GM12878 (cell line): ENCODE data around the gene SLC39A8. TPM values are rescaled to one million over a fixed set of nuclear protein-coding genes. Genes with fewer than 3 reads are reported as not detected.

Experiments
- ATAC-seq: fragments of 200-7000 bp; cut with Tn5 transposase; 3 replicates; pipeline ENCODE4 v1.9.1; 2020; ENCODE audit warnings: mild to moderate bottlenecking, moderate library complexity
- BruUV-seq: library from RNA; stranded (reverse); fragments of 400-500 nt; replicated peaks from 2 replicates; lab custom pipeline; 2021; lab: Mats Ljungman, UMichigan
- CTCF ChIA-PET: fragments of 300-600 bp; sonication (Branson Sonifier 250); formaldehyde crosslinking; extraction: SDS; loops from one replicate; lab custom pipeline; 2021; ENCODE audit warnings: inconsistent platforms; lab: Yijun Ruan, JAX
- POLR2A ChIA-PET: fragments of 350-600 bp; formaldehyde crosslinking; extraction: SDS; loops from one replicate; lab custom pipeline; 2021; ENCODE audit warnings: inconsistent platforms; lab: Charles Lee
- RAD21 ChIA-PET: fragments of 300-600 bp; sonication (Branson Sonifier 250); formaldehyde crosslinking; loops from one replicate; lab custom pipeline; 2023; ENCODE audit warnings: antibody characterized with exemption; ENCODE audit not compliant: unreplicated experiment; lab: Charles Lee
- SMC1A ChIA-PET: fragments of 300-600 bp; sonication (Branson Sonifier 250); formaldehyde crosslinking; loops from one replicate; lab custom pipeline; 2023; ENCODE audit not compliant: unreplicated experiment, uncharacterized antibody; lab: Charles Lee
- DNase-seq: peaks from one replicate; pipeline ENCODE4 v3.0.0-alpha.2; 2011; ENCODE audit warnings: low read depth, low spot score
- FAIRE-seq: peaks from 3 replicates; lab custom pipeline; 2011; peaks lifted over from hg19 to GRCh38; lab: Jason Lieb, UNC
- H2AFZ ChIP-seq: 2 replicates; pipeline ENCODE4 v1.6.0; 2011; ENCODE audit warnings: low read depth, low read length, control low read depth; ENCODE audit not compliant: control insufficient read depth
- H3K27ac ChIP-seq: 2 replicates; pipeline ENCODE4 v1.5.1; 2011; ENCODE audit warnings: control low read depth; ENCODE audit not compliant: control insufficient read depth, insufficient read depth
- H3K27me3 ChIP-seq, 2 experiments: replicated peaks in 1 of 2; 2 replicates each; pipeline versions ENCODE4 v1.6.0 to v1.6.1; 2011; ENCODE audit warnings: low read length in 1 of 2; ENCODE audit not compliant: control insufficient read depth in 2 of 2, insufficient read depth in 2 of 2
- H3K36me3 ChIP-seq, 2 experiments: 2 replicates each; pipeline ENCODE4 v1.5.1; 2011; ENCODE audit warnings: low read length in 1 of 2; ENCODE audit not compliant: control insufficient read depth in 2 of 2, insufficient read depth in 2 of 2
- H3K4me1 ChIP-seq: 2 replicates; pipeline ENCODE4 v1.6.1; 2011; ENCODE audit warnings: mild to moderate bottlenecking, low read length, moderate library complexity, mixed read lengths; ENCODE audit not compliant: control insufficient read depth, insufficient read depth
- H3K4me2 ChIP-seq: 2 replicates; pipeline ENCODE4 v1.6.0; 2011; ENCODE audit warnings: control low read depth; ENCODE audit not compliant: control insufficient read depth, insufficient read depth
- H3K4me3 ChIP-seq: fragments of 200-600 bp; sonication (generic); 2 replicates; pipeline ENCODE4 v1.5.1; 2016
- H3K79me2 ChIP-seq: 2 replicates; pipeline ENCODE4 v1.6.0; 2011; ENCODE audit warnings: low read length; ENCODE audit not compliant: control insufficient read depth, insufficient read depth
- H3K9ac ChIP-seq: 2 replicates; pipeline ENCODE4 v1.8.0; 2011; ENCODE audit warnings: low read length, control low read depth, mixed read lengths; ENCODE audit not compliant: control insufficient read depth, insufficient read depth
- H3K9me3 ChIP-seq: replicated peaks from 3 replicates; pipeline ENCODE4 v1.5.1; 2011; ENCODE audit warnings: mild to moderate bottlenecking, low read length; ENCODE audit not compliant: control insufficient read depth, insufficient read depth
- H4K20me1 ChIP-seq: 2 replicates; pipeline ENCODE4 v1.6.0; 2011; ENCODE audit not compliant: control insufficient read depth, insufficient read depth
- CHD1 ChIP-seq: IDR thresholded peaks from 2 replicates; pipeline ENCODE4 v1.6.1; 2012; ENCODE audit warnings: low read depth, low read length, improper control_type of control experiment
- GATAD2B ChIP-seq: fragments of 450-650 bp; conservative IDR thresholded peaks from 2 replicates; pipeline ENCODE4 v1.6.1; 2017; ENCODE audit warnings: low read depth, mild to moderate bottlenecking, moderate library complexity
- JUNB ChIP-seq: IDR thresholded peaks from 2 replicates; pipeline ENCODE4 v1.6.1; 2016; ENCODE audit warnings: antibody characterized with exemption, mild to moderate bottlenecking
- KAT2A ChIP-seq: conservative IDR thresholded peaks from 2 replicates; pipeline ENCODE4 v1.6.1; 2011; ENCODE audit warnings: low read depth, low read length; ENCODE audit not compliant: control insufficient read depth
- MEF2A ChIP-seq: IDR thresholded peaks from 2 replicates; pipeline ENCODE4 v1.6.1; 2011; ENCODE audit warnings: low read depth, mild to moderate bottlenecking, low read length, moderate library complexity; ENCODE audit not compliant: insufficient read depth
- MYB ChIP-seq: fragments of 150-350 bp; IDR thresholded peaks from 2 replicates; pipeline ENCODE4 v1.6.1; 2014; ENCODE audit warnings: mild to moderate bottlenecking, low read depth, low read length, borderline replicate concordance
- NR2C2 ChIP-seq: IDR thresholded peaks from 2 replicates; pipeline ENCODE4 v1.6.1; 2011; ENCODE audit warnings: borderline replicate concordance, low read depth; ENCODE audit not compliant: control insufficient read depth, insufficient read length
- RB1 ChIP-seq: fragments of 450-650 bp; formaldehyde crosslinking; IDR thresholded peaks from 2 replicates; pipeline ENCODE4 v1.6.1; 2017; ENCODE audit warnings: mild to moderate bottlenecking, borderline replicate concordance
- SPI1 ChIP-seq: IDR thresholded peaks from 2 replicates; pipeline ENCODE4 v1.6.1; 2011; ENCODE audit warnings: low read depth, mild to moderate bottlenecking, low read length, moderate library complexity, borderline replicate concordance; ENCODE audit not compliant: insufficient read depth
- SRF ChIP-seq, 2 experiments: IDR thresholded peaks; 2 replicates each; pipeline ENCODE4 v1.6.1; 2011; ENCODE audit warnings: low read depth in 2 of 2, low read length in 2 of 2, mild to moderate bottlenecking in 1 of 2, moderate library complexity in 1 of 2
- ZBTB40 ChIP-seq: fragments of 450-650 bp; IDR thresholded peaks from 2 replicates; pipeline ENCODE4 v1.6.1; 2016; ENCODE audit warnings: mild to moderate bottlenecking, moderate library complexity, borderline replicate concordance
- WGBS: methylation state at CpG from one replicate; pipeline ENCODE4 v1.1.6; 2016; ENCODE audit warnings: low lambda C conversion rate; ENCODE audit not compliant: insufficient replicate concordance, insufficient coverage; ENCODE audit errors: missing lambda C conversion rate; 5-methylcytosine and 5-hydroxymethylcytosine counted together
- in situ Hi-C: fragments of 300-500 bp; cut with MboI; formaldehyde crosslinking; loops from 9 replicates; pipeline ENCODE4 v1.14.3; 2018; ENCODE audit warnings: mixed read lengths
- intact Hi-C: fragments of 100-400 bp; cut with micrococcal nuclease; formaldehyde crosslinking; loops from one replicate; pipeline ENCODE4 v1.14.2; 2022; ENCODE audit not compliant: unreplicated experiment
- polyA plus RNA-seq, 11 experiments: library from polyadenylated mRNA; depleted of rRNA in 4 of 11; unstranded in 6 of 11; stranded (reverse) in 5 of 11; fragments of >200 nt; fragmentation: Nextera tagmentation in 4 of 11; fragmentation: Illumina TruSeq in 1 of 11; extraction: Ambion mirVana in 4 of 11; extraction: Trizol in 1 of 11; gene quantifications; 1 replicate in 1 of 11; 2 replicates in 10 of 11; pipeline versions ENCODE4 v1.2.1 to v1.2.3, GENCODE V29; 2011 to 2016; ENCODE audit warnings: inconsistent platforms in 2 of 11, missing spikeins in 2 of 11, low read depth in 1 of 11
- total RNA-seq, 4 experiments: library from RNA; depleted of rRNA in 3 of 4; stranded (reverse); fragments of >200 nt in 3 of 4; fragmentation: Illumina TruSeq in 1 of 4; extraction: Trizol in 1 of 4; gene quantifications; 2 replicates each; pipeline versions ENCODE4 v1.2.1 to v1.2.3, GENCODE V29; 2013 to 2021

Gene SLC39A8
- total and polyA plus RNA-seq, 10 of the 15 experiments (the other 5 are each of a cell fraction or from before 2014, with no cell fraction given), result 7.9 to 47.8 (median 32.8) TPM

DNA sequence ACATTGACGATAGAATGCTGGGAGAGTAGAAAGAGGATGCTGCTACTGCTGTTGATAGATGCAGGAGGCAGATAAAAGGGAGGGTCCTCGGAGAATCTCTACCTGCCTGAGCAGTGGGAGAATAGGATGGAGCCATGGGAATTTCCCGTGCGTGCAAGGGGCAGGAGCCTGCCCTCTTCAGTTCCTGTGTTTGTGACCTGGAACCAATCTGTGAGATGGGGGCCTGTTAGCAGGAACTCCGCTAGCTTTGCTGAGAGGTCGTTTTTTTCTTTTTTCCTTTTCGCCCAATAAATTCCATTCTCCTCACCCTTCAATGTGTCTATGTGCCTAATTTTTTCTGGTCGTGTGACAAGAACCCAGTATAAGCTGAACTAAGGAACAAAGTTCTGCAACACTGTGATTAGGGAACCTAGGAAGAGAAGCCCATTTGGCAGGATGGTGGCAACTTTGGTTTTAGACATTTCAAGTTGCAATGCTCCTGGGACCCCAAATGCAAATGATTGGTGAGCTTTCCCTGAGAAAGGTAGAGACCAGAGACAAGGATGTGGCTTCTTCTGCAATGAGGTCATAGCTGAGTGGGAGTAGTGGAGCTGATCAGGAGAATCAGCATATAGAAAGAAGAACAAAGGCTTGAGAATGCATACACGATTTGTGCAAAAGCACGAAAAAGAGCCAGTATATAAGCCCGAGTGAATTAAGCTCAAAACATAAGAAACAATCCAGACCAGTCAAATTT, 23.9 kb downstream of the SLC39A8 start (continued):
- TF ChIP-seq ZBTB40 (peak; percentile 54), KAT2A (no peak), SRF (IDR thresholded peaks at IDR 0.05; ENCODE audit: low read depth in 2 of 2, low read length in 2 of 2) (peak in 1 of 2 experiments; percentile 64; a peak in 1 of 4 replicates), GATAD2B (0 out of 2 replicates have a peak, but pooled peaks have one; percentile 24)

GRCh38 chr4:102319594-102319993, 25.7 kb downstream of the SLC39A8 start:
- Histone ChIP-seq H3K4me2 (no peak overlapping the region), H3K27me3 (no peaks in the 10 kb centered on the region), H2AFZ (no peak overlapping the region), H3K9ac (no peak overlapping the region), H4K20me1 (no peaks in the 10 kb centered on the region), H3K9me3 (peaks cover 6% of the 10 kb centered on the region; the same call in 2 of the 3 replicates), H3K4me1 (peaks cover 6% of the 10 kb centered on the region), H3K79me2 (peaks cover 13% of the 10 kb centered on the region), H3K27ac (no peak overlapping the region), H3K4me3 (no peak overlapping the region), H3K36me3 (no peaks in the 10 kb centered on the region; a peak in 1 of 4 replicates)
- SMC1A ChIA-PET, result no interaction called here
- DNase-seq, result no peak
- no peak for ATAC-seq
- in situ Hi-C loops, result no loop called here
- TF ChIP-seq RB1, result no peak
- TF ChIP-seq SPI1, result no peak
- TF ChIP-seq NR2C2, result no peak
- no peak for TF ChIP-seq CHD1
- TF ChIP-seq MEF2A, result no peak
- no peak for TF ChIP-seq MYB
- no peak for TF ChIP-seq JUNB
- WGBS, result 95% methylated on average over 3 of the region's 3 CpGs
- intact Hi-C loops, result no loop called here
- BruUV-seq, result no TSS peak
- POLR2A ChIA-PET, result no interaction called here
- CTCF ChIA-PET, result no interaction called here
- RAD21 ChIA-PET, result no interaction called here
- no peak for FAIRE-seq
